ENCODE measurements around the gene AGFG2. TPM values are rescaled to one million over a fixed set of nuclear protein-coding genes. Genes with fewer than 3 reads are reported as not detected.

Gene AGFG2
- total RNA-seq, 1 experiment from 2014 or later, result 6.5 TPM

GRCh38 chr7:100612730-100613390, 73.9 kb downstream of the AGFG2 start:
- no peak for DNase-seq (ENCODE audit: low read depth)

DNA sequence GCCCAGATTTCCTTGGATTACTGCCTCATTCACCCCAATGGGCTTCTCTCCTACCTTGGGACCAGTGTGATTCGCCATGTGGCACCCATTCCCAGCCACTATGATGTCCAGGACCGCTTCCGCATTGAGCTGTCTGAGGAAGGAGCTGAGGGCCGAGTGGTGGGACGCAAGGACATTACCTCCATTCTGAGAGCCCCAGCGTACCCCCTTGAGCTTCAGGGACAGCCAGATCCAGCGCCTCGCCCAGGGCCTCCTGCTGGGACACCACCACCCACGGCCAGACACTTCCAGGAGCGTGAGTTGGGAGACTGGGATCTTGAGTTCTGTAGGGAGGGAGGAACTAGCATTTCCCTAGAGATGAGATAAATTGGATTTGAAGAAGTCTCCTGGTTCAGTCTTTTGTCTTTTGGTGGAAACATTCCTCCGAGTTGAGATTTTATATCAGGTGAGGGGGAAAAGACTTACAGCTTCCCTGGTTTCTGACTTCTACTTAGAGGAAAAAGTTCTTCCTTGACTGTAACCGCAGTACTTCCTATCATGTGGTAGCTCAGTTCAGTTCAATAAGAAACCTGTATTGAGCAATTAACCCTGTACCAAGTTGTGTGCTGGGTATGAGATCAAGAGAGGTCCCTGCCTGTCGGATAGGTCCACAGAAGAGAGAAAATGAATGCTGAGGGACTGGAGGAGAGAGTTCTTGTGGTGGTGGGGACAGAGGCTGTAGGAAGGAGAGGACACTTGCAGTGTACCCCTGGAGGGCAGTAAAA, 74.6 kb downstream of the AGFG2 start:
- no peak for DNase-seq (ENCODE audit: low read depth)

- DNase-seq (ENCODE audit: low read depth), result no peak
Measured at GRCh38 chr7:100614308-100614861, 75.4 kb downstream of the AGFG2 start.

Other genes with a start within 250 kb of the AGFG2 start
- gene SPDYE3, start 231.5 kb upstream of the AGFG2 start, total RNA-seq (2014; rRNA removed; shearing (Covaris generic)), result not detected in 2 replicates
- 7.7 and 10.1 TPM in 2 replicates for gene PILRB, start 181.1 kb upstream of the AGFG2 start, total RNA-seq (2014; rRNA removed; shearing (Covaris generic))
- not detected in 2 replicates for gene PILRA, start 165.7 kb upstream of the AGFG2 start, total RNA-seq (2014; rRNA removed; shearing (Covaris generic))
- 0.20 and 3.7 TPM in 2 replicates for gene ZCWPW1, start 110.5 kb upstream of the AGFG2 start, total RNA-seq (2014; rRNA removed; shearing (Covaris generic))
- 22.2 and 22.5 TPM in 2 replicates for gene MEPCE, start 109.4 kb upstream of the AGFG2 start, total RNA-seq (2014; rRNA removed; shearing (Covaris generic))
- 30.5 and 40.4 TPM in 2 replicates for gene PPP1R35, start 102.7 kb upstream of the AGFG2 start, total RNA-seq (2014; rRNA removed; shearing (Covaris generic))
- 0.39 TPM in 1 of 2 replicates, not detected in the other for gene SPACDR, start 74.9 kb upstream of the AGFG2 start, total RNA-seq (2014; rRNA removed; shearing (Covaris generic))
- 12.5 and 23.6 TPM in 2 replicates for gene TSC22D4, start 60.0 kb upstream of the AGFG2 start, total RNA-seq (2014; rRNA removed; shearing (Covaris generic))
- gene NYAP1, start 55.3 kb upstream of the AGFG2 start, total RNA-seq (2014; rRNA removed; shearing (Covaris generic)), result not detected in 2 replicates
- 2.1 TPM in 1 of 2 replicates, not detected in the other for gene SAP25, start 34.7 kb downstream of the AGFG2 start, total RNA-seq (2014; rRNA removed; shearing (Covaris generic))
- 8.3 and 10.8 TPM in 2 replicates for gene LRCH4, start 46.9 kb downstream of the AGFG2 start, total RNA-seq (2014; rRNA removed; shearing (Covaris generic))
- 0.49 and 0.72 TPM in 2 replicates for gene FBXO24, start 47.1 kb downstream of the AGFG2 start, total RNA-seq (2014; rRNA removed; shearing (Covaris generic))
- 175 and 237 TPM in 2 replicates for gene PCOLCE, start 63.2 kb downstream of the AGFG2 start, total RNA-seq (2014; rRNA removed; shearing (Covaris generic))
- 19.7 and 28.7 TPM in 2 replicates for gene MOSPD3, start 73.3 kb downstream of the AGFG2 start, total RNA-seq (2014; rRNA removed; shearing (Covaris generic))
- 0.12 and 0.98 TPM in 2 replicates for gene TFR2, start 102.3 kb downstream of the AGFG2 start, total RNA-seq (2014; rRNA removed; shearing (Covaris generic))
- gene ACTL6B, start 117.2 kb downstream of the AGFG2 start, total RNA-seq (2014; rRNA removed; shearing (Covaris generic)), result not detected in 2 replicates
- gene GNB2, start 134.5 kb downstream of the AGFG2 start, total RNA-seq (2014; rRNA removed; shearing (Covaris generic)), result 89.4 and 125 TPM in 2 replicates
- 4.8 and 5.3 TPM in 2 replicates for gene GIGYF1, start 155.0 kb downstream of the AGFG2 start, total RNA-seq (2014; rRNA removed; shearing (Covaris generic))
- 79.5 and 91.4 TPM in 2 replicates for gene POP7, start 166.9 kb downstream of the AGFG2 start, total RNA-seq (2014; rRNA removed; shearing (Covaris generic))
- gene EPO, start 181.3 kb downstream of the AGFG2 start, total RNA-seq (2014; rRNA removed; shearing (Covaris generic)), result not detected in 2 replicates
- not detected in 2 replicates for gene ZAN, start 194.4 kb downstream of the AGFG2 start, total RNA-seq (2014; rRNA removed; shearing (Covaris generic))